CD1c-positive myeloid dendritic cell (primary cell): ENCODE measurements around the gene MGAT3.
A peak's percentile ranks its signal among the peaks of the same experiment; 100 is the strongest.

Source experiments
- DNase-seq: peaks from one replicate; pipeline ENCODE4 v3.0.0-alpha.2; 2016; ENCODE audit errors: extremely low spot score

The MGAT3 gene

DNA sequence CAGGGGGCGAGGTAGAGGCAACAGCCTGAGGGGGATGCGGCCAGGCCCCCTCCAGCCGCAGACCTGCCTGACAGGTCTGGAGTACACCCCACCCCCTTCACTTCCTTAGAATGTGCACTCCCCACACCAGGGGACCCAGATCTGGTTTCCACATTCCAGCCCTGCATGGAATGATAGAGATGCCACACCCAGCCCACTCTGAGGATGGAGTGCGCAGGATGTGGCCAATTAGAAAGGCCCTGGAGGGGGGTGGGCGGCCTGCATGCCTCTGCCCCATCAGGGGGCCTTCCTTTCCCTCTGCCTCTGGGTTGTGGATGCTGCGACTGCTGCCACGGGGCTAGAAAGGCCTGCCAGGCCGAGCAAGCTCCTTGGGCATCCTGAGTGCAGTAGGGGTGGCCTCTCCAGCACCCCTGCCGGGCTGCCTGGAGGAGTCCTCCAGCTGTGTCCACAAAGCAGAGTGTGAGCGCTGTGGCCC lies 28.2 kb upstream of the MGAT3 start:
- DNase-seq, result no peak

DNA sequence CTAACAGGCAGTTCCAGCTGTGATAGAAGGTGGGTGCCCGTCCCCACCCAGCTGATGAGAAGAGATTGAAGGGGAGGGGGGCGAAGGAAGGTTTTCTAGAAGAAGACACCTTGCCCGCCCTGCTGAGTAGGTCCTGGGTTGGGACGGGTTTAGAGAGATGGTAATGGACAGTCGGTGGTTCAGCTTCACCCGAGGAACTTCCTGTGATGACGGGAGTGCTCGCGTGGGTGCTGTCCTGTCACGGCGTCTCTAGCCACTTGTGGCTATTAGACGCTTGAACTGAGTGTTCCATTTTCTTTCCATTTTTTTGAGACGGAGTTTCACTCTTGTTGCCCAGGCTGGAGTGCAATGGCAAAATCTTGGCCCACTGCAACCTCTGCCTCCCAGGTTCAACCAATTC lies 27.6 kb upstream of the MGAT3 start:
- no peak for DNase-seq

DNA sequence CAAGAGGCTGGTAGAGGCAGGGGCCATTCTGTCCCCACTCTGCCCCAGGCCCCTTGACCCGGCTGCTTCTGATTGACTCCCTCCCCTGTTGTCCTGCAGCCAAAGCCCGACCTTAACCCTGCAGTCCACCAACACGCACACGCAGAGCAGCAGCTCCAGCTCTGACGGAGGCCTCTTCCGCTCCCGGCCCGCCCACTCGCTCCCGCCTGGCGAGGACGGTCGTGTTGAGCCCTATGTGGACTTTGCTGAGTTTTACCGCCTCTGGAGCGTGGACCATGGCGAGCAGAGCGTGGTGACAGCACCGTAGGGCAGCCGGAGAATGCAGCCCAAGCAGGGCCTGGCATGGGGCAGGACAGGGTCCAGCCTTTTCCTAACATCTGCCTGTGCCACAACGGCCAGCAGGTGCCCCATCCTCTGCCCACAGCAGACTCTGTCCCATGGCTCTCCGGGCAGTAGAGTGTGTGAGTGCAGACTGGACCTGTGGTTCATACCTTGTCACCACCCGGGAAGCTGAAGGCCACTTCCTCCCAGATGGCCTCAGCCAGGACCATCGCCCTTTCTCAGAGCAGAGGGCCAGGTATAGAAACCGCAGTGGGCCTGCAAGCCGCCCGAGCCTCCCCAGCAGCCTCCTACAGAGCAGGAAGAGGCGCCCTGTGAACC lies 26.8 kb upstream of the MGAT3 start:
- no peak for DNase-seq

DNA sequence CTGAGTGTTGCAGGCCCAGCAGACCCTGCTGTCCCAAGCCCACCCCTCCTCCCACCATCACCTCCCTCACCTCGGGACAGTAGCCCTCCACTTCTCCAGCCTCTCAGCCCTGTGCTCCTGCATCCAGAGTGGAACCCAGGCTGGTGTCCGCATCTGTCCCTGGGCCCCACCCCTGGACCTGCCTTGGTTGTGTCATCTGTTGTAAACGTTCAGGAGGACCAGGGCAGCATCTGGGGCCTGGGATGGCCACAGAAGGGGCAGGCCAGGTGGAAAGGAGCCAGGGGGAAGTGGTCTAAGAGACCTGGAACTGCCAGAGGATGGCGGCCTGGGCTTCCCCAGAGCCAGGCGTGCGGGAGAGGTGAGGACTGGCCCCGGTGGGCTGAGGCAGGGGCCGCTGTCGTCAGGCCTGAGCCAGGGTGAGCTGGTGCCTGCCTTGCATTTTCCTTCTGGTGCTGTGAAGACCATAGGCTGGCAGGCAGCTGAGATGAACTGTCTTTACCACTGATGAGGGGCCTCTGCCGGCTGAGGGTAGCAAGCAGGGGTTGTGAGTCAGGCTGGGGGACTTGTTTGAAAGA lies 26.1 kb upstream of the MGAT3 start:
- DNase-seq, result no peak

DNA sequence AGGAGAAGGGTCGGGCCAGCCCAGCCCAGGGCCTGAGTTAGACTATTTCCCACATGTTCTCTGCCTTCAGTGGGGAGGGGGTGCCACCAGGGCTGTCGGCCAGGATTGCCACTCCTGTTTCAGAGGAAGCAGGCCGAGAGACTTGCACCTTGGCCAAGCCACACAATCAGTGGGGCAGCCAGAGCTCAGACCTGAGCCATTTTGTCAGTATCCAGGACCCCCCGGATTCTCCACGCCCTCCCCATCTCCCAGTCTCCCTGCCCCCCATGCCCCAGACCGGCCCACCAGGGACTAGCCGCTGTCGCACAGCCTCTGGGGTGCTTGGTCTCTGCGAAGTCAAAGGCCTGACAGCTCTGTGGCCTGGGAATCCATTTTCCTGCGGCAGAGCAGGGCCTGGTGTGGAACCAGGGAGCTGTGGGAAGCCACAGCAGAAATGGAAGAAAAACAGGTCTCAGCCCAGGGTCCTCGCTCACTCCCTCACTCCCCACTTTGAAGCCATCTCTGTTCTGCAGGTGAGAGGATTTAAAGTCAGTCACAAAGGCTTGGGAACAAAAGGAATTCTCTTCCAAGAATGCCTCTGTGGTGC lies 25.5 kb upstream of the MGAT3 start:
- DNase-seq, result no peak

DNA sequence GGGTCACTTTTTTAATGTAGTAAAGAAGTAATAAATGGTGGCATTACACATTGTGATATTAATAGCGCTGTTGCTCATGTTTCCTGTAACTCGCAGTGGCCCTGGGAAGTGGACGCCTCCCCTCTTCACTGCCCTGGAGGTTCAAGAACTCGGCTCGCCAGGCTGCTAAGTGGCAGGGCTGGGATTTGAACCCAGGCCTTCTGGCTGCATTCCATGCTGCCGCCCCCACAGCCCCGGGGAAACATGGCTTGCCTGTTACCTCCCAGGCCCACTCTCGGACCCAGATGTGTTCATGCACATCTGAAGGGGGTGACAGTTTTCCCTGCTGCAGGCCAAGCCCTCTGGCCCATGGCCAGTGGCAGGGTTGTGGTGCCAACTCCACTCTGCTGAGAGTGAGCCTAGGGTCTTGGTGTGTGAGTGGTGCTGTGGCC lies 25.0 kb upstream of the MGAT3 start:
- DNase-seq, result no peak

DNA sequence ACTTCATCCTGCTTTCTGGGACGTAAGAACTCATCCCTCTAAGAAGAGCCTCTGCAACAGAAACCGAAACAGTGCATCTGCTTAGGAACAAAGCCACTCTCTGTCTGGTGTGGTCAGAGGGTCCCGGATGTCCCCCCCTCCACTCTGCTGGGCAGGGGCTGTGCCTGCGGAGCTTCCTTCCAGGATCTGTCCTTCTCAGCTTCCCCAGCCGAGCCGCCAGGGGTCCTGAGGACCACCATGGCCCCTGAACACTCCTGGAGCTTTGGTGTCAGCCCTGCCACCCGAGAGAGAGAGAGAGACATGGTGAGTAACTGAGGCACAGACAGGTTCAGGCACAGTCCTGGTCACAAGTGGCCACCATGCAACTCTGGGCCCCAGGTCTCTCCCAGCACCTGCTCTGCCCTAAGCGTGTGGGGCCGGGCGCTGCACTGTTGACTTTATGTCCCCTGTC lies 24.4 kb upstream of the MGAT3 start:
- no peak for DNase-seq

DNA sequence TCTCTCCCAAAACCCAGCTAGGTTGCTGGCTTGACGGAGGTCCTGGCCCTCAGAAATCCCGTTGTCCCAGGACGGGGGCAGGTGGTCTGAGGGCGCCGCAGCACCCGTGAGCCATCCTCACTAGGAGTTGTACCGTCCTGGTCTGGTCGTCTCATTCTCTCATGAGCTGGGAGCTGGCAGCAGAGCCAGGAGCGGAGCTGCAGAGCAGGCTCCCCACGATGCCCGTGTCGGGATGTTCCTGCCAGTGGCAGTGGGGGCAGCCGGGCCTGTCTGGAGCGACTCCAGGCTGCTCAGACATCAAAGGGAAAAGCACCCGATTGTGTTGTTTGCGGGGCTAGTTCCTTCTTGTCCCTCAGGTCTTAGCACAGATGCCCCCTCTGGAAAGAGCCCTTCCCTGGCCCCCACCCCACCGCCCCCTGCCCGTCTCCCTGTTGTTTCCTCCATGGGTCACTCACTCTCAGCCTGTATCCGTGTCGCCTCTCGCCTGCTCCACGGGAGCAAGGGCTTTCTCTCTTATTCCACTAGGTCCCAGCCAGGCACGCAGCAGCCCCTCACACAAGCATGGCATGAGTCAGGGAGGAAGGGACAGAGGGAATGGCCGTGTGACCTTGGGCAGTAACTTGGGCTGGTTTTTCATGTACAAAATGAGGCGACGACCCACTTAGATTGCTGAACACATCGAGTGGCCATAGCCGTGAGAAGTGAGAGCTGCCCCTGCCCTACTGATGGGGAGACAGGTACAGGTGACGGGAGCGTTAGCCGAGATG lies 23.2 kb upstream of the MGAT3 start:
- no peak for DNase-seq

DNA sequence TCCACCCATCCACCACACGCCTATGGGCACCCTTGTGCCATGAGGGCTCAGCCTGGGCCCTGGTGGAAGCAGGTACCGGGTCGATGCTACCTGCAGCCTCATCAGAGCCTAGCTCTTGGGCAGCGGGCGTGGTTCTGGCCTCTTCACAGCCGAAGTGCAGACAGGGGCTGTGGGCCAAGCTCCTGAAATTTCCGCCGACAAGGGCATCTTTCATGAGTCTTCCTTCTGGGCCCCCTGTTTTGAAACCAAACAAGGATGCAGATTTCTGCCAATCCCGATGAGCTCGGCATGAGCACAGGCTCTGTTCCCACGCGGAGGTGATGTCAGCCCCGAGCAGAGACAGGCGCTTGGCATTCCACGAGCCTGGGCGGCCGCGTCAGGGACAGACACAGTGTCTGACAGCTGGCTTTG lies 22.6 kb upstream of the MGAT3 start:
- no peak for DNase-seq

DNA sequence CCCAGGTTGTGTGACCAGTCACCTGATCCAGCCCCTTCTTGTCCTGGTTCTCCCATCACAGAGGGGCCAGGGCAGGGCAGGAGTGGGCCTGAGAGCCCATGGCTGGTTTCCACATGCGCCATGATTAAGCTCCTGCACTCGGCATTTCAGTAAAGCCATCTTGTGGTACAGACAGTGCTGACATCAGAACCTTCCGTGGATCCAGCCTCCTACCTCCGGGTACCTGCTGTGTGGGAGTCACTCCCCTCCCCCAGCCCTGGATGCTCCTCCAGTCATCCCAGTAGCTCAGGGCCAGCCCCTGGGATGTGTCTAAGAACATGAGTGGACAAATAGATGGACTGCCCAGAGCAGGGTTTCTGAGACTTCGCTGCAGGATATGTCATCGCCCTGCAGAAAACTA lies 22.1 kb upstream of the MGAT3 start:
- DNase-seq, result no peak

DNA sequence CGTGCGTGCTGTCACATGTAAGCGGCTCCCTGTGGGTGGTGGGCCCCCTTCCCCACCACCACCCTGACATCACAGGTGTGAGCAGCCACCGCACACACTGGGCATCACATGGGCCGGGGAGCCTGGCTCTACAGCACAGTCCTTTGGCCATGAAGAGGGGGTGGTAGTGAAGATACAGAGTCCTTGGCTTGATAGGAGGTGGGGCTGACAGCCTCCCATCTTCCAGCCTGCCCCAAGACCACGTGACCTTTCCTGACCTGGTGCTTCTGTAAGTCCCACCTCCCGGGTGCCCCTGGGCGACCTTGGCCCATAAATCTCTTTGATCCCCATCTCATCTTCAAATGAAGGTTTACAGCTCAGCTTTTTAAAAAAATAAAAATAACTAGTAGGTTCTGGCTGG lies 21.2 kb upstream of the MGAT3 start:
- DNase-seq, result no peak

DNA sequence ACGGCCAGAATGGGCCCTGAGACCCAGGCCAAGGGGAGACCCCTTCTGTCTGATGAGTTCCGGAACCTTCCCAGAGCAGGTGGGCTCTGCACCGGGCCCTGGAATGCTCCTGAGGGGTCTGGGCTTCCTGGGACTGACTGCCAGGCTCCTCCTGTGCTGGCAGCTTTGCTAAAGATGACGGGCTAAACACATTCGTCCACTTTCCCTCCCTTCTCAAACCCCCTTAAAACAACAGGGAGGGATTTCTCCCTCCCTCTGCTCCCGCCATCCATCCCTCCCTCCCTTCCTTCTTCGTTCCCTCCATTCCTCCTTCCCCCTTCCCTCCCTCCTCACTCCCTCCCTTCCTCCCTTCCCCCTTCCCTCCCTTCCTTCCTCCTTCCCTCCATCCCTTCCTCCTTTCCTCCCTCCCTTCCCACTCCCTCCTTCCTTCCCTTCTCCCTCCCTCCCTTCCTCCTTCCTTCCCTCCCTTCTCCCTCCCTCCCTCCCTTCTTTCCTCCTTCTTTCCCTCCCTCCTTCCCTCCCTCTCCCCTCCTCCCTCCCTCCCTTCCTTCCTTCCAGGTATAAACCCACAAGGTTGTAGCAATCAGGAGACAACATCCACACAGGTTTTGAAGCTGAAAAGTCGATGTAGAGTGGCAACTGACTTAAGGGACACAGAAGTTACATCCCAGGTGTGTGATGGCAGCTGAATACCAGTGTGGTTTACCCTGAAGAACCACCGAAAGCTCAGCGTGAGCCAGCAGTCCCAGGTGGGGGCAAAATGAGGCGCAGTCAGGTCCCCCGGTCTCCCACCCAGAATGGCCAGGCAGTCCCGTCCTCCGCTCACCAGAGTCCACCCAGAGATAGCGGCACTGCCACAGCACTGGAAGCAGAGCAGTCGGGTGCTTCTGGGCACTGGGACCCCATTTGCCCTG lies 18.8 kb upstream of the MGAT3 start:
- no peak for DNase-seq

DNA sequence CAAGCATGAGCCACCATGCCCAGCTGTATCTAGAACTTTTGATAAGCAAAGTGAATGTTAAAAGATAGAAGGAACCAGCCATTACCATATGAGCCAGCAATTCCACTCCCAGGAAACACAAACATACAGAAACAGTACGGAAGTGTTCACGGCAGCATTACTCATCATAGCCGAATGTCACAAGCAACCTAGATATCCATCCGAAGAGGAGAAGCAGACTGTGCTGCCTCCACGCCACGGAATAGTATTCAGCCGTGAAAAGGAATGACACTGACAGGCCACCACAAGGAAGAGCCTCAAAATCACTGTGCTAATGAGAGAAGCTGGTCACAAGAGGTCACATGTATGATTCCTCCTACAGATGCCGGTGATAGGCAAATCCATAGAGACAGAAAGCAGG lies 17.6 kb upstream of the MGAT3 start:
- peak; percentile 57 for DNase-seq

DNA sequence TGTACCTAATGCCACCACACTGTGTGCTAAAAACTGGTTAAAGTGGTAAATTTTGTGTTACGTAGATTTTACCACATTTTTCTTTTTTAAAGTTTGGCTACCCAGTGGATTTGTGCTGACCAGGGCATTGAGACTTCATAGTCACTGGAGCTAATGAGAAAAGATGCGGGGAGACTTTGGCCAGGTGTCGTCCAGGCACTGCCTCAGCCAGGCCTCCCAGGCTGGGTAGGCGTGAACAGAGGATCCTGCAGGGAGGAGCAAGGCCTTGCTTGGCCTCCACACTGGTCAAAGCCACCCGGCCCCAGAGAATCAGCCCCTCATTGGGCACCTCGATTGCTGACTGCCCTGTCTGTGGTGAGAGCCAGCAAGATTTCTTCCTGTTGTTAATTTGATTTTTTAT lies 13.4 kb upstream of the MGAT3 start:
- DNase-seq, result no peak

DNA sequence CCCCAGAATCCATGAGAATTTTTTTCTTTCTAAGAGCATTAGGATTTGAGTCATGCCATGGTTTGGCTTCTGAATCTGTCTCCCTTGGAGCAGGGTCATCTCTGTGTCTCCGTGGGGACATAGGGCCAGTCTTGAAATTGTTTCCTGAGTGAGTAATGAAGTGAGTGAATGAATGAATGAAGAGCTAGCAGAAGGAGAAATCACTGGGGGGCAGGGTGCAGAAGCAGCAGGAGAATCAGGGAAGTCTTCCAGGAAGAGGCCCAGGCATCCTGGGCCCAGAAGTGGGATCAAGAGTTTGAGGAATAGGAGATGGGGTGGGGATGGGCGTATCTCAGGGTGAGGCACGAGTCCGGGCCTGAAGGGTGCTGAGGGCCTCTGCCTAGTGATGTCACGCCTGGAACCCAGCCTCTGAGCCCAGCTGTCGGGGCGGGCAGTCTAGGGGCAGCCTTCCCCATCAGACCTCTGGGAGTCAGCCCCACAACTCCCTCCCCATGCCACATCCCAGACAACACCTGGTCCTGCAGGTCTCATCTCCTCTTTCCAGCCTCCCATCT lies 12.5 kb upstream of the MGAT3 start:
- no peak for DNase-seq

DNA sequence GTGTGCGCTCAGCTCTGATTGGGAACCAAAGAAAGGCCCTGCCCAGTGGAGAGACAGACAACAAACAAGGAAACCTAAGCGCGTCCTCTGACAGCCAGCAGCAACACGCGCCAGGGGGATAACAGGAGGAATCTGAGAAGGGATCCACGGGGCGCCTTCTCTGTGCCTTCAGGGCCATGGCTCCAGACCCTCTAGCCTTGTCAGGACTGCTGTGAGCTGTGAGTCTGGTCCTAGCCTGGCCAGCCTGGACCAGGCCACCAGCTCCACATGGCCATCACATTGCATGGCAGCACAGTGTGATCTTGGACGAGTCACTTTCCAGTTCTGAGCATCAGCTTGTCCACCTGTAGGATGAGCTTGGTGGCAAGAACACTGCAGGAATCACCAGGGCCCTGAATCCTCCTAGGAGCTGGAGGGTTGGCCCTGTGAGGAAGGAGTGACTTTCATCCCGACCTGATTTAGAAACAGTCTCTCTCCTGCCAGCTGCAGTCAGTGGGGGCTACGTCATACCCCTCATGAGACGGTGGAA lies 11.8 kb upstream of the MGAT3 start:
- no peak for DNase-seq

DNA sequence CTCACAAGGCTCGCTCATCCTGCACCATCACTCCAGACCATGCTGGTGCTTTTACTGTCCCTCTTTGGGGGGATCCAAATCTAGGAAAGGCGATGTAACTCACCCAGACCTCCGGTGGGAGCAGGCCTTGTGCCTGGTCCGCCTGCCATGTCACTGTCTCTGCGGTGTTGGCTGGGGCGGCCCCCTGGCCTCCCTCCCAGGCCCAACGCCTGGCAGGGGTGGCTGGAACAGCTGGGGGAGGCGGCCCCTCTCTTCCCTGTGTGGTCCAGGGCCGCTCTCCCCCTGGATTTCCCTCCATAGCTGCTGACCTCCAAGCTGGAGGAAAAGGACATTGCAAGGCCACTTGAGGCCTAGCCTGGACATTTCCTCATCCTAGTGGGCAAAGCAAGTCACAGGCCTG lies 11.1 kb upstream of the MGAT3 start:
- no peak for DNase-seq

DNA sequence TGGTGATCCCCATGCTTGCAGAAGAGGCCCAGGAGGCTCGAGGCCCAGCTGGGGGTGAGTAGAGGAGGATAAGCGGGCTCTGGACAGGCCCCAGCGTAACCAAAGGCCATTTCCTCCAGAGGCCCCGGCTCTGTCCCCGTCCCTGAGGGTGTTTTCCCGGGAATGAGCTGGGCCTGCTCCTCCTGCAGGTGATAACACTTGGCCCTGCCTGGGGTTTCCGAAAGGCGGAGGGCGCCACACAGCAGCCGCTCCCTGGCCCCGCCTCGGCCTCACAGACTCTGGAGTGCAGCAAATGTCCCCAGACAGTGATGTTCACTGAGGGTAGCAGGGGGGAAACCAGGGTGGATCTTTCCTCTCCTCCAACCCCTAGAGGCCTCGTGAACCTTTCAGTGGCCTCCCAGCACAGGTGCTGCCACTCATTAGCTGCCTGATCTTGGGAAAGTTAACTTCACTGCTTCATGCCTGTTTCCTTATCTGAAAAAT lies 10.5 kb upstream of the MGAT3 start:
- DNase-seq, result no peak

DNA sequence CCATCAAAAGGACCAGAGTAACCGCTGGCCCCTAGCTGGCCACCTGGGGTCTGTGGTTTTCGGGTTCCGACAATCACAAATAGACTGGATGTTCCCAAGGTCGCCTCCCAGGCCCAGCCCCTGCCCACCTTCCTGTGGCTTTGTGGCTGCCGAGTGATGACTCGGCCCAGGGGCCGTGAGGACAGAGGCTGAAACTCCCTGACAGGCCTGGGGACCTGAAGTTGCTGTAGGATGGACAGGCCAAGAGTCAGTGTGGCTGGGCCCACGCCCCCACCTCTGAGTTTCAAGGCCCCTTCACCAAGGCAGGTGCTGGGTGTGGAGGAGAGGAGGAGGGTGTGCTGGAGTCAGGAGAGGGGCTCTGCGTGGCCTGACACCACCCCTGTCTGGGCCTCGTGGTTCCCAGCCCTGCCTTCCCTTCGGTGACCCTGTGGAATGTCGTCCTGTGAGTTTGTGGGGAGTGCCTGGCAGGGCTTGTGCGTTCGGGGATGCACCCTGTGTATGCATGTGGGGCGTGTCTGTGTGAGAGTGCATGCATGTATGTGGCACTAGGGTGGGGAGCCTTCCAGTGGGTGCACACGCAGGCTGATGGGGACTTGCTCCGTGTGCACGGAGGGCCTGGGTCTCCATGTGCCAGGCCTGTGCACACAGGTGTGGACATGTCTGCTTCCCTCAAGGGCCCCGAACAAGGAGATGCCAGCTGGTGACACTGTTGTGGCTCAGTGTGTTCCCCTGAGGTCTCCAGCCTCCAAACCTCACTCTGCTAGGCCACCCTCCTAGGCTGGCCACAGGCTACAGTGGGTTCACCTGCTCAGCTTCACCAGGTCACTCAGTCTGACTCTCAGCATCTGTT lies 8.4 kb upstream of the MGAT3 start:
- no peak for DNase-seq

DNA sequence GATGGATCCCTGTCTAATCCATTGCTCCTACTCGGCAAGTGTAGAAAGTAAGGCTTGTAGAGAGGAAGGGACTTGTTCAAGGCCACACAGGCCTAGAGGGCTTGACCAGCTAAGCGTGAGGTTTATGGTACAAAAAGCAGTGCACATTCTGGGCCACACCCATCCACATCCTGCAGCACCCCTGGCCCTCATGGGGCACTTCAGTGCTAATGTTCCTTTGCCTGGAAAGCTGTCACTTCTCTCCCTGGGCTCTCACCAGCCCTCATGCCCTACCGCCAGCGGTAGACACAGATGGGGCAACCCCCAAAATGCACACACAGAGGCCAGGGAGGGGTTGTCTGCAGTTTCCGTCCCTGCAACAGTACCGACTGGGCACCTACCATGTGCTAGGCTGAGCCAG lies 7.1 kb upstream of the MGAT3 start:
- DNase-seq, result no peak
